Esophagus squamous epithelium (tissue), 4 donors: ENCODE data around the gene PHOX2B.

ENCODE experiments used
- CTCF ChIP-seq, 6 experiments: fragments of 450-650 bp in 4 of 6; fragments of 200-600 bp in 2 of 6; sonication (generic) in 2 of 6; IDR thresholded peaks; one replicate each; pipeline ENCODE4 v1.5.1; 2016 to 2019; ENCODE audit warnings: antibody characterized with exemption in 6 of 6, mild to moderate bottlenecking in 4 of 6, moderate library complexity in 4 of 6
- POLR2A ChIP-seq, 4 donors: fragments of 450-650 bp; IDR thresholded peaks; one replicate each; pipeline ENCODE4 v1.6.1; 2017; ENCODE audit warnings: antibody characterized with exemption in 4 of 4, mild to moderate bottlenecking in 4 of 4, moderate library complexity in 3 of 4

GRCh38 chr4:41747230-41748055, 1.1 kb downstream of the PHOX2B start:
- TF ChIP-seq POLR2A (IDR thresholded peaks at IDR 0.05), result no peak
- no peak for TF ChIP-seq CTCF (IDR thresholded peaks at IDR 0.05)
